Choroid plexus epithelial cell (primary cell): ENCODE data around the gene POLD2.

Source experiments
- DNase-seq: peaks from one replicate; pipeline ENCODE4 v3.0.0-alpha.2; 2010; ENCODE audit warnings: low read depth
- H3K4me3 ChIP-seq: 2 replicates; pipeline ENCODE4 v1.5.1; 2011; ENCODE audit warnings: low read depth, mild to moderate bottlenecking, control low read depth, low read length, moderate library complexity
- TF ChIP-seq, protein P1 (sequence below): conservative IDR thresholded peaks from 2 replicates; pipeline ENCODE4 v1.5.1; 2011; ENCODE audit warnings: low read depth, mild to moderate bottlenecking, control low read depth, inconsistent platforms, low read length, moderate library complexity

The POLD2 gene

DNA sequence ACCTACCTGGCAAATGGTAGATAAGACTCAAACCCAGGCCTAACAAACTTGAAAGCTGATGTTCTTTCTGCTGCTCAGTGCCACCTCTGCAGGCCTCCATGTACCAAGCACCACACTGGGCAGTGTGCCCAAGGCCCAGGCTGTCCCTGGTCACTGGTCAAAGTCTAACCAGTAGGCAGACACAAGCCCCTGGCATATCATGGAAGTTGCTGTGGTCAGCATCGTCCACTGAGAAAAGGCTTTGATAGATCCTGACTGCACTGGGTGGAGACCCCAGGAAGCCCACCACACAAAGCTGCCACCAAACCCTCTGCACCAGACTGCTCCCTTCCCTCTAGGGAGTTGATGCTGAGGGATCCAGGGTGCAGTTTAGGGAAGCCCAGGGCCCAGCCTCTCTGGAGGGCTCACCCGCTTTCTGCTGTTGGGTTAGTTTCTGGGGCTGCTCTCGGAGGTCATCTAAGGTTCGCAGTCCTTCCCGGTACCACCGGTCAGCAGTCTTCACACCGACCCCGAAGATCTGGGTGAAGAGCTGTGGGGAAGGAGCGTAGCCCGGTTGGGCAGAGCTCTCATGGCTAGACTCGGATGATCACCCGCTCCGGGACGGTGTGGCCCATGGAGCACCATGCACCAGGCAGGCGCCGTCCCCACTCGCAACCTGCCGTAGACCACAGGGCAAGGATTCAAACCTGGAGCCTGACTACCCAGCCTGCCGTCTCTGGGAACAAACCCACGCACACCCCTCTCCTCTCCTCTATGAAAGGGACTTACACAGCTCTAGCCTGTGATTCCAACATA lies 47.0 kb downstream of the POLD2 start:
- DNase-seq: no peak
- H3K4me3 ChIP-seq: no peak overlapping the region
- TF ChIP-seq, protein P1, sequence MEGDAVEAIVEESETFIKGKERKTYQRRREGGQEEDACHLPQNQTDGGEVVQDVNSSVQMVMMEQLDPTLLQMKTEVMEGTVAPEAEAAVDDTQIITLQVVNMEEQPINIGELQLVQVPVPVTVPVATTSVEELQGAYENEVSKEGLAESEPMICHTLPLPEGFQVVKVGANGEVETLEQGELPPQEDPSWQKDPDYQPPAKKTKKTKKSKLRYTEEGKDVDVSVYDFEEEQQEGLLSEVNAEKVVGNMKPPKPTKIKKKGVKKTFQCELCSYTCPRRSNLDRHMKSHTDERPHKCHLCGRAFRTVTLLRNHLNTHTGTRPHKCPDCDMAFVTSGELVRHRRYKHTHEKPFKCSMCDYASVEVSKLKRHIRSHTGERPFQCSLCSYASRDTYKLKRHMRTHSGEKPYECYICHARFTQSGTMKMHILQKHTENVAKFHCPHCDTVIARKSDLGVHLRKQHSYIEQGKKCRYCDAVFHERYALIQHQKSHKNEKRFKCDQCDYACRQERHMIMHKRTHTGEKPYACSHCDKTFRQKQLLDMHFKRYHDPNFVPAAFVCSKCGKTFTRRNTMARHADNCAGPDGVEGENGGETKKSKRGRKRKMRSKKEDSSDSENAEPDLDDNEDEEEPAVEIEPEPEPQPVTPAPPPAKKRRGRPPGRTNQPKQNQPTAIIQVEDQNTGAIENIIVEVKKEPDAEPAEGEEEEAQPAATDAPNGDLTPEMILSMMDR: no peak

DNA sequence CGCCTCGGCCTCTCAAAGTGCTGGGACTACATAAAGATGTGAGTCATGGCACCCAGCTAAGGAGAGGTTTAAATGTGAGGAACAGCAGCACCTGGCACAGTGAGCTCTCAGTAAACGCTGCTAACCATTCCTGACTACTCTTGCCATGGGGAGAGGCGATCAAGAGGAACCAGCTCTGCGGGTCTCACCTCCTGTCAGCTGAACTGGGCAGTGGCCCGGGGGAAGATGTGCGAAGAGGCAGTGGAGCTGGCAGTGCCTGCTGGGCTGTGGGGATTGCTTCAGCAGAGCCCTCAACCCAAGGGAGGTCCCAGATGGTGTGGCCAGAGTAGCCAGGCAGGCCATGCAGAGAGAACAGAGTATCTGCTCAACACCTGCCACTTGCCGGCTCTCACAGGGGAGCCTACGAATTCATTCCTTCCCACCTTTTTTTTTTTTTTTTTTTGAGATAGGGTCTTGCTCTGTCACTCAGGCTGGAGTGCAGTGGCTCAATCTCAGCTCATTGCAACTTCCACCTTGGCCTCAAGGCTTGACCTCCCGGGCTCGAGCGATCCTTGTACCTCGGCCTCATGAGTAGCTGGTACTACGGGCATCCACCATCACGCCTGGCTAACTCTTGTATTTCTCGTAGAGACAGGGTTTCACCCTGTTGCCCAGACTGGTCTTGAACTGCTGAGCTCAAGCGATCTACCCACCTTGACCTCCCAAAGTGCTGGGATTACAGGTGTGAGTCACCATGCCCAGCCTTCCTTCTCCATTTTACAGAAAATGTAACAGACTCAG lies 47.9 kb downstream of the POLD2 start:
- H3K4me3 ChIP-seq: no peak overlapping the region
- no peak for DNase-seq
- TF ChIP-seq, protein P1: no peak

DNA sequence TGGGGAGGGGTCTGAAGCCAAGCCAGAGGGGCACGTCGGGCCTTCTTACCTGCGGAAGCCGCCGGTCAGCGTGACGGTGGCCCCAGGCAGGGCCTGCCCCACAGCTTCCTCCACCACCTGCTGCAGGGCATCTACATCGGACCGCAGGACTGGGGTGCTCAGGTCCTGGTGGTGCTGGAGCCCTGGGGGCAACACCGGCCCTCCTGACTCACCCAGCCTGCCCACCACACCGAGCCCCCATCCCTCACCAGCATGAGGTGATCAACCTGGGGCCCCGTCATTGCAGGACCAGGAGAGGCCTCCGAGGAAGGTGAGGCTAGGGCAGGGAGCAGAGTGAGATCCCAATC lies 49.0 kb downstream of the POLD2 start:
- no peak for DNase-seq
- TF ChIP-seq, protein P1: no peak
- no peak overlapping the region for H3K4me3 ChIP-seq

DNA sequence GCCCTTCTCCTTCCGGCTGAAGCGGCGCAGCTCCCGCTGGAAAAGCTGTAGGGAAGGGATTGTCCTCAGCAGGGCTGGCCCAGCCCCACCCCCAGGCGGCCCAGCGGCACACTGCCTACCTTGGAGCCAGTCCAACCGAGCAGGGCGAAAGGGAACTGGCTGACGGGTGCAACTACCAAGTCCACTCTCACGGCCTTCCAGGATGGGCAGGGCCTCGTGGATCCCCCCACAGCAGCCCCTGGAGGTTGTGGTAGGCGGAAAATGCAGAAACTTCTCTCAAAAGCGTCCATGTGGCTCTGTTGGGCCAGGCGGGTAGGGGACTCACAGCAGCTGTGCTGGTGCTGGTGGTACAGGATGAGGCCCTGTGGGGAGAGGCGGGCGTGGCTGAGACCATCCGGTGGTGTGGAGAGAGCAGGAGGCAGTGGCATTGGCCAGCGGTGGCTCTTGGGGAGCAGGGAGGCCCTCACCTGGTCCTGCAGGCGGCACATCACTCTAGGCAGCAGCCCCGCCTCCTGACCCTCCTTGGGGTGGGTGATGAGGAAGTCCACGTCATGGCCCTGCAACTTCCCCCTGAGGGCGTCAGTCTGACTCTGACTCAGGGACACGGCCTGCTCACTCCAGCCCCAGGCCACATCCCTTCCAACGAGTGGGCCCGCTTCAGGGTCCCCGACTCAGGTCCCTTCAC lies 49.5 kb downstream of the POLD2 start:
- no peak for DNase-seq
- TF ChIP-seq, protein P1: no peak
- H3K4me3 ChIP-seq: no peak overlapping the region

DNA sequence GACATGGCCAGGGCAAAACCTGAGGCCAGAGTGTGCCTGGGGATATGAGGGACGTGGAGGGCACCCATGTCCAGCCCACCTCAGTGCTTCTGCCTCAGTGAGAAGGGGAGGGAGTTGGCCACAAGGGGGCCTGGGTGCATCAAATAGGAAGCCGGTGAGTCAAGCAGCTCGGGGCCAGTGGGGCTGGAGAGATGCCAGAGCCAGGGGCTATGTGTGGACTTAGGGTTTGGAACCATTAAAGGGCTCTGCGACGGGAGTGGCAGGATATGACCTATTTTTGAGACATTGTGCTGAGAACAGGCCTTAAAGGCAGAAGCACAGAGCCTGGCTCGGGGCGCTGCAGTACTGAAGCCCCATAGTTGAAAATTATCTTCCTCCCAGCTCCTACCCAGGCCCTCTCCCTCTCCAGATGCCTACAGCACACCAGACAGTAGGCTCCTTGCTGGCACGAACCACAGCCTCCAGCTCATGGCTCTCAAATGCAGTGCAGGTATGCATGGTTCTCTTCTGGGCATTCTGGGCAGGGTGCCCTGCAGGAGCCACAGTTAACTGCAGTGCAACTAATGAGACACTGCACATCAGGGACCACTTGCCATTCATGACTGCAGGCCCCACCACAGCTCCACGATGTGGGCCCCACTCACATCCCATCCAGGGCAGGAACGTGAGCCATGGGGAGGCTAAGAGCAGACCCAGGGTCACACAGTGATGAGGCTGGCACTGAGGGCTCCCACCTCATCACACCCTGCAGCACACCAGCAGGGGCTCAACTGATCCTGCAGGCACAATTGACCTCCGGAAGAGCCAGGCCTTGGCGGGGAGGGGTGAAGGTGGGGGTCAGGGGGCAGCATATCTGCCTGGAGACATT lies 50.8 kb downstream of the POLD2 start:
- TF ChIP-seq, protein P1: peak; percentile 94
- H3K4me3 ChIP-seq: no peak overlapping the region

GRCh38 chr7:44071726-44072363 lies 51.5 kb downstream of the POLD2 start:
- H3K4me3 ChIP-seq: no peak overlapping the region
- DNase-seq: no peak
- TF ChIP-seq, protein P1: no peak

More for the DNA sequence above, 50.8 kb downstream of the POLD2 start:
- DNase-seq: peak; percentile 91
